Skeletal muscle satellite cell (primary cell): ENCODE data around the gene MAP6. TPM values are rescaled to one million over a fixed set of nuclear protein-coding genes. Genes with fewer than 3 reads are reported as not detected.

Experiments
- H3K27me3 ChIP-seq: 2 replicates; pipeline ENCODE4 v1.7.0; 2013; ENCODE audit warnings: low read length; ENCODE audit not compliant: control insufficient read depth, insufficient read depth
- H3K36me3 ChIP-seq: 2 replicates; pipeline ENCODE4 v1.7.0; 2013; ENCODE audit warnings: mild to moderate bottlenecking, control low read depth, low read length; ENCODE audit not compliant: insufficient read depth
- H3K4me1 ChIP-seq: 2 replicates; pipeline ENCODE4 v1.7.0; 2013; ENCODE audit warnings: low read length; ENCODE audit not compliant: control insufficient read depth, insufficient read depth
- H3K4me2 ChIP-seq: 2 replicates; pipeline ENCODE4 v1.7.0; 2013; ENCODE audit warnings: mild to moderate bottlenecking, low read length
- H3K4me3 ChIP-seq: 2 replicates; pipeline ENCODE4 v1.7.0; 2013; ENCODE audit warnings: low read length
- H3K9ac ChIP-seq: 2 replicates; pipeline ENCODE4 v1.7.0; 2013; ENCODE audit warnings: mild to moderate bottlenecking, low read depth, low read length, moderate library complexity
- H3K9me3 ChIP-seq: replicated peaks from 2 replicates; pipeline ENCODE4 v1.7.0; 2013; ENCODE audit warnings: mild to moderate bottlenecking, control low read depth, low read length
- total RNA-seq: library from RNA; depleted of rRNA; stranded (reverse); fragments of >200 nt; gene quantifications from 2 replicates; pipeline ENCODE4 v1.2.3, GENCODE V29; 2012; rRNA removed

Gene MAP6
- 0.66 and 0.76 TPM in 2 replicates for total RNA-seq

DNA sequence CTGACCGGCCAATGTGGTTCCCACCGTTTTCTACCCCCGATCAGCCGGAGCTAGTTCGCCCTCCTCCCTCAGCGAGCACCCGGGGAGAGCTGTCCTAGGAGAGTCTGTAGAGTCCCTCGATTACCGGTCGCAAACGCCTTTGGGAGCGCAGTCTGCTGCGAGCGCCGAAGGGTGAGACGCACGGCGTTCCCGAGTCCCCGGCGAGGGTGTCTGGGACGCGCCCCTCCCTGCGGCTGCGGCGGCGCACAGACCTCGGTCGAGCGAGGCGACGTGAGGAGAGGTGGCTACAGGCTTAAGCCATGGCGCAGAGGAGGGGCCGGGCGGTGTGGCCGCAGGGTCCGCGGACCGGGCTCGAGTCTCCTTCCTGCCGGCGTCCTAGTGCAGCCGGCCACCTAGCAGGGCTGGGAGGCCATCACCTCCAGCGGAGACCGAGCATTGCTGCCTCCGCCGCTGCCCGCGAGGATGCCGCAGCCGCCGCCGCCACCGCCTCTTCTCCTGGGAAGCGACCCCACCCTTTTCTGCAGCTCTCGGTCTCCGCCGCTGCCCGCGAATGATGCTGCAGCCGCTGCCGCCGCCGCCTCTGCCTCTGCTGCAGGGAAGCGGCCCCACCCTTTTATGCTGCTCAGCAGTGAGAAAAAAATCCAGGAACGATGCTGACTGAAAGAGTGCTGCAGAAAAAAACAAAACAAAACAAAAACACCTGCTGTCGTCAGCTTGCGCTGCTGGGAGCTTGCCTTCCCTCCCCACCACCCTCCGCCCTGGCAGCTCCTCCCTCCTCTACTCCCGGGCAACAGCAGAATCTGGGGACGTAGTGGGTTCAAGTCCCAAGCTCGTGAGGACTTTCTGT is at the start of gene MAP6:
TSS of gene MAP6 (minus strand) at position 588 of the 847 bp plus-strand sequence. CDS start 669 bp downstream, outside the sequence.
- Histone ChIP-seq H3K9ac (peak within 1 kb of the TSS; percentile 63), H3K27me3 (peaks cover 81% of the 10 kb centered on the region), H3K4me1 (peaks cover 15% of the 10 kb centered on the region)

GRCh38 chr11:75717608-75718418 is 49.0 kb upstream of the MAP6 start, which contains the start of gene MOGAT2:
Gene MOGAT2 (plus strand): TSS chr11:75717838. CDS start chr11:75717889, 51 bp downstream.
- no peaks in the 10 kb centered on the region for H3K4me1 ChIP-seq
- no peaks in the 10 kb centered on the region for H3K36me3 ChIP-seq
- H3K4me3 ChIP-seq = no peak within 1 kb of the TSS
- H3K9me3 ChIP-seq = no peaks in the 10 kb centered on the region
- H3K9ac ChIP-seq = no peak within 1 kb of the TSS
- H3K4me2 ChIP-seq = no peak within 1 kb of the TSS
- peaks cover 69% of the 10 kb centered on the region for H3K27me3 ChIP-seq

More for the DNA sequence above, at the start of gene MAP6:
- peak within 1 kb of the TSS; percentile 68 for H3K4me3 ChIP-seq
- no peaks in the 10 kb centered on the region for H3K9me3 ChIP-seq
- H3K4me2 ChIP-seq = peak within 1 kb of the TSS; percentile 89
- H3K36me3 ChIP-seq = no peaks in the 10 kb centered on the region

GRCh38 chr11:75716659-75717058 is 47.8 kb upstream of the MAP6 start:
- Histone ChIP-seq H3K4me2 (no peak overlapping the region), H3K4me1 (no peaks in the 10 kb centered on the region), H3K9me3 (no peaks in the 10 kb centered on the region), H3K4me3 (no peak overlapping the region), H3K9ac (no peak overlapping the region), H3K36me3 (no peaks in the 10 kb centered on the region), H3K27me3 (peaks cover 77% of the 10 kb centered on the region)

- Histone ChIP-seq H3K9ac (no peak overlapping the region), H3K4me1 (no peaks in the 10 kb centered on the region), H3K9me3 (no peaks in the 10 kb centered on the region), H3K27me3 (peaks cover 80% of the 10 kb centered on the region), H3K4me3 (no peak overlapping the region), H3K4me2 (no peak overlapping the region), H3K36me3 (no peaks in the 10 kb centered on the region)
Observed at GRCh38 chr11:75715688-75716087, 46.9 kb upstream of the MAP6 start.

DNA sequence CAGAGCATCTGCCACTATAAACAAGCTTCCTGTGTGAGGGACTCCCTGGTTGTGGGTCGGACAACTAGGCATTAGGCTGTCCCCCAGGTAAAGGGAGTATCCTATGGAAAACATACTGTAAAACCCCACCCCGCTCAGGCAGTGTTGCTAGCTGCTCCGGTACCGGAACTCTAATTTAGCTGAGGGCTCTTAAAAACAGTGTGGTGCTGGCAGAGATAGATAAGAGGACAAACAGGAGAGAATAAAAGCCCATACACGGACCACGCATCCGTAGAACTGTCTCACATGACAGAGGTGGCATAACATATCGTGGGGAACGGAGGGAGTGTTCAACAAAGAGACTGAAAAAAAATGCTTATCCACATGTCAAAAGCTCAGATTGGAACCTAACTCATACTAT is 45.4 kb upstream of the MAP6 start:
- H3K4me1 ChIP-seq = no peaks in the 10 kb centered on the region

DNA sequence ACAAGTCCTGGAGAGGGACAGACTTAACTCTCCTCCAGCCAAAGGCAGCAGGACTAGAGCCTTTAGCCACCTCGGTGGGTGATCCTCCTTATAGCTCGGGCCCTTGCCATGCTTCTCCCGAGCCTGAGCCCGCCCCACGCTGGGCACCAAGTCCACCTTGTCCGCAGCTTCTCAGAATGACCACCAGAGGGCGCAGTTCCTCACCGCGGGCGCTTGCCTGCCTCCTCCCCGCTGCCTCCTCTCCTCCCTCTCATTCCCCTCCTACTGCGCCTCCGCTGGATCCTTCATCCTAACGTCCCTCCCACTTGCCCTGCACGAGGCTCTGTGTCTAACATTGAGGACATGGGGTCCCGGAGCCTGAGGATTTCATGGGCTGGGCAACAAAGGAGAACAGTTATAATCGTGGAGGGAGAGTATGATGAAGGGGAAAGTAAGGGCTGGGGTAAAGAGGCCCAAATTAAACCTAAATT is 37.5 kb upstream of the MAP6 start:
- Histone ChIP-seq H3K4me1 (peaks cover 6% of the 10 kb centered on the region), H3K27me3 (peaks cover 10% of the 10 kb centered on the region), H3K36me3 (no peaks in the 10 kb centered on the region), H3K9ac (no peak overlapping the region), H3K9me3 (no peaks in the 10 kb centered on the region), H3K4me3 (no peak overlapping the region), H3K4me2 (peak overlapping the region; percentile 54)

More for the DNA sequence above, 45.4 kb upstream of the MAP6 start:
- Histone ChIP-seq H3K36me3 (no peaks in the 10 kb centered on the region), H3K4me3 (no peak overlapping the region), H3K9me3 (no peaks in the 10 kb centered on the region), H3K27me3 (peaks cover 72% of the 10 kb centered on the region), H3K4me2 (no peak overlapping the region), H3K9ac (no peak overlapping the region)

GRCh38 chr11:75705541-75705940 is 36.7 kb upstream of the MAP6 start:
- no peak overlapping the region for H3K4me3 ChIP-seq
- no peak overlapping the region for H3K9ac ChIP-seq
- H3K9me3 ChIP-seq = no peaks in the 10 kb centered on the region
- H3K36me3 ChIP-seq = no peaks in the 10 kb centered on the region
- peaks cover 9% of the 10 kb centered on the region for H3K27me3 ChIP-seq
- no peak overlapping the region for H3K4me2 ChIP-seq
- peaks cover 6% of the 10 kb centered on the region for H3K4me1 ChIP-seq

DNA sequence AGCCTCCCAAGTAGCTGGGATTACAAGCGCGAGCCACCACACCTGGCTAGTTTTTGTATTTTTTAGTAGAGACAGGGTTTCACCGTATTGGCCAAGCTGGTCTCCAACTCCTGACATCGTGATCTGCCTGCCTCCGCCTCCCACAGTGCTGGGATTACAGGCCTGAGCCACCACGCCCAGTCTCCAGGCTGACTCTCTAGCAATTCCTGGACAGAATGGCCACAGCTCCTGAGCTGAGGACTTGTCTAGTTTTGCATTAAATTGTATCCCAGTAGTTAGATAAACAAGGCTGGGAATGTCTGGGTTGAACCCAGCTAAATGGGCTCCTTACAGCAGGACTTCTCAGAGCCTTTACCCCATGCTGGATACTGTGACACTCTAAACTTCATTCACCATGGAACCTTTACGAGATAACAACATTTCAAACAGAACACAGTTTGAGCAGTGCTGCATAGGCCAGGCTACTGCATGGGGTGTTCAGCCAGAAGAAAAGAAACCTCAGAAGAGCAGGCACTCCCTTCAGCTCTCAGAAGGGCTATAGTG is 34.9 kb upstream of the MAP6 start:
- H3K4me2 ChIP-seq = no peak overlapping the region
- H3K9ac ChIP-seq = no peak overlapping the region
- H3K27me3 ChIP-seq = peaks cover 17% of the 10 kb centered on the region
- peaks cover 6% of the 10 kb centered on the region for H3K4me1 ChIP-seq
- H3K36me3 ChIP-seq = no peaks in the 10 kb centered on the region
- H3K4me3 ChIP-seq = no peak overlapping the region
- no peaks in the 10 kb centered on the region for H3K9me3 ChIP-seq

DNA sequence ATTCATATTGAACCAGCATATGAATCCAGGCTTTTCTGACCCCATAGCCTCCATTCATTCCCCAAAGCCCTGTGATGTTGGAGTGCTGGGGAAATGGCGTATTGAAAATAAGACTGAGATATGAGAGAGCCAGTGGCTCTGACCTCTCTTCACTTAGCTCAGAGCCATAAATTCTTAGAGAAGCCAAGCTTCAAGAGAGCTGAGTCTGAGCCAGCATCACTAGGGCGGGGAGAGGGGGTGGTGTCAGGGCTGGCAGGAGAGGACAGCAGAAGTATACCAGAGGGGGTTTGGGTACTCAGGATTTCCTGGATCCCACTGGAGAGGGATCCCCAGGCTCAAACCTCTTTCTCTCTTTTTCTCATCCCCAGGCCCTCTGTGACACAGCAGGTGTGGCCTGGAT is 32.1 kb upstream of the MAP6 start:
- peaks cover 3% of the 10 kb centered on the region for H3K4me1 ChIP-seq
- H3K36me3 ChIP-seq = no peaks in the 10 kb centered on the region
- H3K4me2 ChIP-seq = no peak overlapping the region
- no peak overlapping the region for H3K9ac ChIP-seq
- peaks cover 33% of the 10 kb centered on the region for H3K27me3 ChIP-seq
- H3K9me3 ChIP-seq = no peaks in the 10 kb centered on the region
- H3K4me3 ChIP-seq = no peak overlapping the region

DNA sequence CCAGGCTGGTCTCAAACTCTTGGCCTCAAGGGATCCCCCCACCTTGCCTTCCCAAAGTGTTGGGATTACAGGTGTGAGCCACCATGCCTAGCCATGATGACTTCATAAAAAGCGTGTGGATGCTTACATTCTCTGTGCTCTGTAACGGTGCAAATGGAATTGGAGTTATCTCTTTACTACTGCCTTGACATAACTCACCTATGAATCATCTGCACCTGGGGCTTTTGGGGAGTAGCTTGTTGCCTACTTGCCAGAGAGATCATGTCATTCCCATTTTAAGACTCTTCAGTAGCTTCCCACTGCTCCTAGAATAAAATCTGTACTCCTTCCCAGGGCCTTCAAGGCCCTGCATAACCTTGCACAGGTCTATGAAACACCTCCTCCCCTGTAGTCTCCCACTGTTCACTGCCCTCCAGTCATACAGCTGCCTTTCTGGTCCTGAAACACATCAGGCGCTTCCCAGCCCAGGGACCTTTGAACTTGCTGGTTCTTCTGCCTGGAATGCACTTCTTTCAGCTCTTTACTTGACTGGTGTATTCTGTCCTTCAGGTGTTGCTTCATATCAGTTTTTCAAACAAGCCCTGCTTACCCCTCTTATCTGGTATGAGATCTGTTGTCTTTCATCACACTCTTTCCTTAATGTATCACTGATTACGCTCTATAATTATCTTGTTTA is 29.2 kb upstream of the MAP6 start:
- Histone ChIP-seq H3K4me1 (no peaks in the 10 kb centered on the region), H3K4me3 (no peak overlapping the region), H3K4me2 (no peak overlapping the region), H3K9me3 (no peaks in the 10 kb centered on the region), H3K27me3 (peaks cover 49% of the 10 kb centered on the region), H3K36me3 (no peaks in the 10 kb centered on the region), H3K9ac (no peak overlapping the region)

GRCh38 chr11:75691804-75692203 is 23.0 kb upstream of the MAP6 start:
- no peak overlapping the region for H3K9ac ChIP-seq
- no peaks in the 10 kb centered on the region for H3K9me3 ChIP-seq
- H3K36me3 ChIP-seq = no peaks in the 10 kb centered on the region
- H3K27me3 ChIP-seq = peaks cover 68% of the 10 kb centered on the region
- H3K4me3 ChIP-seq = no peak overlapping the region
- H3K4me1 ChIP-seq = no peaks in the 10 kb centered on the region
- H3K4me2 ChIP-seq = no peak overlapping the region
